HuH-7.5 (cell line): ENCODE results near the gene NPAS3.

Experiments
- DNase-seq: peaks from one replicate; pipeline ENCODE4 v3.0.0; 2011; ENCODE audit warnings: low spot score

NPAS3 gene

GRCh38 chr14:33257796-33258195, 319.1 kb downstream of the NPAS3 start:
- DNase-seq: no peak

- DNase-seq: no peak
These were observed 321.1 kb downstream of the NPAS3 start for GRCh38 chr14:33259764-33260163.

GRCh38 chr14:33271216-33271615, 332.5 kb downstream of the NPAS3 start:
- DNase-seq: no peak

- no peak for DNase-seq
These were observed 333.2 kb downstream of the NPAS3 start for GRCh38 chr14:33271891-33272290.

GRCh38 chr14:33273978-33274377, 335.3 kb downstream of the NPAS3 start:
- no peak for DNase-seq

GRCh38 chr14:33275879-33276278, 337.2 kb downstream of the NPAS3 start:
- no peak for DNase-seq

GRCh38 chr14:33279865-33280264, 341.2 kb downstream of the NPAS3 start:
- DNase-seq: no peak

- DNase-seq: no peak
These were observed 342.0 kb downstream of the NPAS3 start for GRCh38 chr14:33280646-33281045.

GRCh38 chr14:33282331-33283230, 343.9 kb downstream of the NPAS3 start:
- no peak for DNase-seq

- no peak for DNase-seq
These were observed 347.4 kb downstream of the NPAS3 start for GRCh38 chr14:33285902-33286700.

GRCh38 chr14:33287189-33287588, 348.5 kb downstream of the NPAS3 start:
- DNase-seq: no peak

GRCh38 chr14:33290641-33291040, 352.0 kb downstream of the NPAS3 start:
- DNase-seq: no peak

GRCh38 chr14:33291529-33292104, 352.9 kb downstream of the NPAS3 start:
- no peak for DNase-seq

GRCh38 chr14:33294419-33294818, 355.7 kb downstream of the NPAS3 start:
- no peak for DNase-seq

- no peak for DNase-seq
These were observed 358.9 kb downstream of the NPAS3 start for GRCh38 chr14:33297565-33297964.

- DNase-seq: no peak
These were observed 369.1 kb downstream of the NPAS3 start for GRCh38 chr14:33307691-33308251.

- no peak for DNase-seq
These were observed 370.4 kb downstream of the NPAS3 start for GRCh38 chr14:33309106-33309505.

GRCh38 chr14:33315217-33315616, 376.5 kb downstream of the NPAS3 start:
- DNase-seq: no peak

GRCh38 chr14:33315721-33316120, 377.0 kb downstream of the NPAS3 start:
- DNase-seq: no peak

- no peak for DNase-seq
These were observed 379.0 kb downstream of the NPAS3 start for GRCh38 chr14:33317675-33318074.

GRCh38 chr14:33323979-33324378, 385.3 kb downstream of the NPAS3 start:
- DNase-seq: no peak

GRCh38 chr14:33331176-33331949, 392.7 kb downstream of the NPAS3 start:
- no peak for DNase-seq
